Measurements from ENCODE around the gene SLC31A1. TPM values are rescaled to one million over a fixed set of nuclear protein-coding genes. Genes with fewer than 3 reads are reported as not detected.

SLC31A1 gene
- total and polyA plus RNA-seq, 2 of the 8 experiments (the other 6 are each of a cell fraction or from before 2014, with no cell fraction given), result 23.9 to 40.8 TPM

GRCh38 chr9:113275157-113276131, 54.1 kb downstream of the SLC31A1 start, which contains the start of the genes CDC26 and PRPF4 (continued):
- TF ChIP-seq SUZ12 (IDR thresholded peaks at IDR 0.05; ENCODE audit: low read length) (no peak), HDAC2 (IDR thresholded peaks at IDR 0.05; ENCODE audit: borderline replicate concordance in 1 of 2, low read depth in 2 of 2, low read length in 2 of 2) (0 out of 4 replicates have a peak, but pooled peaks of 1 of the 2 experiments have one; percentile 51), CEBPB (IDR thresholded peaks at IDR 0.05; ENCODE audit: low read depth, low read length) (no peak), CREB1 (IDR thresholded peaks at IDR 0.05) (peak; percentile 97), ATF3 (IDR thresholded peaks at IDR 0.05; ENCODE audit: insufficient read depth, low read depth, low read length) (no peak), HDAC6 (IDR thresholded peaks at IDR 0.05; ENCODE audit: low read depth, low read length) (no peak), TAF7 (optimal IDR thresholded peaks at IDR 0.05; ENCODE audit: borderline replicate concordance, low read depth, low read length) (peak; percentile 71), SIRT6 (IDR thresholded peaks at IDR 0.05; ENCODE audit: low read length) (no peak), USF2 (IDR thresholded peaks at IDR 0.05; ENCODE audit: low read length) (no peak), TCF12 (IDR thresholded peaks at IDR 0.05; ENCODE audit: low read depth, low read length) (no peak), SP1 (IDR thresholded peaks at IDR 0.05; ENCODE audit: low read depth, low read length) (peak; percentile 16; the same call in 1 of the 2 replicates), RNF2 (IDR thresholded peaks at IDR 0.05; ENCODE audit: borderline replicate concordance, low read depth, low read length, missing control alignments, poor library complexity, severe bottlenecking) (no peak), ZNF274 (IDR thresholded peaks at IDR 0.05; ENCODE audit: borderline replicate concordance, extremely low read depth, low read length) (no peak)
